Inferior parietal cortex (tissue), 1 donor: Measurements from ENCODE around the gene GTF2F1.
"Not testable (repeated sequence)": the region's sequence is repeated elsewhere in the genome, so short reads cannot be mapped to it uniquely, and the experiment has no call there.

Source experiments
- DNase-seq: peaks from one replicate; pipeline ENCODE4 v3.0.0-alpha.2; 2016; ENCODE audit errors: extremely low spot score

GTF2F1 gene

DNA sequence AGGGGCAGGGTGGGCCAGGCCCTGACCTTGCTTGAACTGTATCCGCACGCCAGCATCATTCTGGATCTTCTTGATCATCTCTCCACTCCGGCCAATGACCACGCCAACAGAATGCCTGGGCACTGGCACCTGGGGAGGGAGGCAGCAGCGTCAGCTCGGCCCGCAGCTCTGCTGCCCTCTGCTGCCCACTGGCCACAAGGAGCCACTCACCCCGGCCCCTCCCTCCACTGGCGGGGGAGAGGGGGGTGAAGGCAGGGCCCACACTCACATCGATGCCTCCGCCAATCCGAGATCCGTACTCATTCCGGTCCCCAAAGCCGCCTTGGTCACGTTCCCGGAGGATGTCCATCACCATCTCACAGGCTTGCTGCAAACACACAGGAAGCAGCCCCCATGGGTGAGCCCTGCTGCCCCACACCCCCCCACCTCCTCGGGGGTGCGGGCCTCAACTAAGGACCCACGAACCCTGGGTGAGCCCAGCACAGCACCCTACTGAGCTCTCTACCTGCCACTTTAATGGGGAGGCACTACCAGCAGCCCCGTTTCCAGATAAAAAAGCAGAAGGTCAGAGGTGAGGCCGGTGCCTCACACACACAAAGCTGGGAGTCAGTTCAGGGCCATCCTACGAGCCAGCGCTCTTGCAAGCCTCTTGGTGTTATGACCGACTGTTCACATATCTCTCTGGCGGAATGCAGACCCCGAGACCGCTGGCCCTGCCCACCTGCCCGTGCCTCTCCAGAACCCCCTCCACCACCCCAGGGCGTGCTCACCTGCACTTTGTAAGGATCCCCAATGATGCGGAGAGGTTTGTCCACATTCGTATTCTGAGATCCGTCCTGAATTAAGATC, 25.0 kb upstream of the GTF2F1 start:
- DNase-seq, result no peak

DNA sequence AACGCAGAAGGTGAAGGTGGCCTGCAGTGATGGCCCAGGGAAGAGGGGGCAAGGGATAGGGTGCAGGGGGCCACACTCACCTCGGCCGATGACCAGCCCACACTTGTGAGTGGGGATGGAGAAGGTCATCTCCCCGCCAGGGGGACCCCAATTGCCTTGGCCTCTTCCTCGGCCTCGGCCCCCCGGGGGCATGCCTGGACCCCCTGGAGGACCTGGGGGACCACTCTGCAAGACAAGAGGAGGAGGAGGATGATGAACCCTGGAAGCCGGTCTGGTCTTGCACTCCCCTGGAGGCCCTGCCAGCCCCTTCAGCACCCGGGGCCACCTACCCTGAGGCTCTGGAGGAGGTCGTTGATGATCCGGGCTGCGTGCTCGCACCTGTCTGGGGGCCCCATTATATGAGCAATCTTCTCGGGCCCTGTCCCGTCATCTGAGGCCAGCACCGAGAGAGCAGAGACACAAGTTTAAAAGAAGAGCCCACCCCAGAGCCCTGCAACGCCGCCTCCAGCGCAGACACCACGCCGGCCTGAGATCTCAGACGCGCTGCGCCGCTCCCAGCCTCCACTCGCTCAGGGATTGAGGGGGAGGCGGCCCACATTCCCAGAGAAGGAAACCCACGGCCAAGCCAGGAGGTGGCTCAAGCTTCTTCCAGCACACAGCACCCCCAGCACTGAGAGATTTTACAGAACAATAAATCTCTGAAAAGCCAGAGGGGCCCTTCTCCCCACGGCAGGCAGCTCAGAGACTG, 23.9 kb upstream of the GTF2F1 start:
- DNase-seq, result no peak

GRCh38 chr19:6415591-6416190, 22.7 kb upstream of the GTF2F1 start:
- no peak for DNase-seq

DNA sequence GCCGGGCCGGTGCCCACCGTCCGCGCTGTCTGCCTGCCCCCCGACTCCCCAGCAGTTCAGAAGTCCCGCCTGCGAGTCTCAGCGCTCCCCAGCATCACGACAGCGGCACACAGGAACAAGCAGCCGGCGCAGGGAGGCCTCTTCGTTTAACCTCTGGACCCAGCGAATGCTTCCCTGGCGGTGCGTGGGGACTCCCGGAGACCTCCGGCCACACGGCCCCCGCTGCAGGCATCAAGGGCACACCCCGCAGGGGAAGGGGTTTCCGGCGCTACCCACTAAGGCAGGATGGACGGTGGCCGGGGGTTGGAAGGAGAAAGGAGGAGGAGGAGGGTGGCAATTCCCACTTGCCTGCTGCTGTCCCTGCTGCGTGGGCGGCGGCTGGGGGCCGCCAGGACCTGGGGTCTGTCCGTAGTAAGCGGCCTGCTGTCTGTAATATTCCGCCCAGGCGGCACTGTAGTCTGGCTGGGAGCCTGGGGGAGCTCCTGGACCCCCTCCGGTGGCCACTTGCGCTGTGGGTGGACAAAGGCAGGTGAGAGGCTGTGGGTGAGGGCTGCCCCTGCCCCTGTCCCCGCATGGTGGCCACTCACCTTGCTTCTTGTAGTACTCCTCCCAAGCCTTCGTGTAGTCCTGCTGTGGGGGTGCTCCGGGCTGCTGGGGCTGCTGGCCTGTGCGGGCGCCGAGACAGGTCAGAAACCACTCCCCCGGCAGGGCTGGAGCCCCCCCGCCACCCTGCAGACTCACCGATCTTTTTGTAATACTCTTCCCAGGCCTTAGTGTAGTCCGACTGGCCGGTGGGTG, 22.0 kb upstream of the GTF2F1 start:
- no peak for DNase-seq

DNA sequence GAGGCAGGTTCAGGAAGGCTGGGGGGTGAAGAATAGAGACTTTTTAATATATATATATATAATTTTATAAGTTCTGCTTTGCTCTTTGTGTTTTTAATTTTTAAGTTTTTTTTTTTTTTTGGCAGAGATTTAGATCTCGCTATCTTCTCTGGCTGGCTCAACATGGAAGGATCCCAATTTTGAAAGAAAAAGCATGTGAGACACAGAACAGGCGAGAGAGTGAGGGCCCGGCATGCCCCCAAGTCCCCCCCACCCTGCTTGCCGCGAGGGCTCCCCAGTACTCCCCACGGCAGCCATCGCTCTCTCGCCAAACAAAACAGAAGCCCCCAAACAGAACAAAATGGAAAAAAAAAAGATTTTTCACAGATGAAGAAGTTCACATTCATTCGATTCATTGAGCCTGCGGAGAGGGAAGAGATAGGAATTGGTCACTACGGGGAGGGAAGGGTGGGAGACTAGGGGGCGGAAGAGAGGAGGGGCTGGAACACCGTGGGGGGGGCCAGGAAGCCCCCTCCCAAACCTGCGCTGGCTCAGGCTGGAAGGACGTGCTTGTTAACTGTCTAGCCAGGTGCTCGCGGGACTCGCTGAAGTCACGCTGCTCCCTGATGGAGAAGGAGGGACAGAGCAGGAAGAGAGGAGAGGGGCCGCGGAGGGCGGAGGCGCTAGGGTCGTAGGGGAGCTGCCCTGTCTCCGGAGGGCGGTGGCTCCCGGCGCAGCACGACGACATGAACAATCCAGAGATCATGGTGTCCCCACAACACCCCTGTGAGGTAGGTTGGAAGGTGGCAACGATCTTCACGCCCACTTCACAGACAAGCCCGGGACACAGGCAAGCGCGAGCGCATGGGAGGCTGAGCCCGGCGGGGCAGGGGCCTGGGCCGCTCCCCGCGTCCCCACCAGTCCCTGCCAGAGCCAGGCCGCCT, 21.0 kb upstream of the GTF2F1 start:
- no peak for DNase-seq

DNA sequence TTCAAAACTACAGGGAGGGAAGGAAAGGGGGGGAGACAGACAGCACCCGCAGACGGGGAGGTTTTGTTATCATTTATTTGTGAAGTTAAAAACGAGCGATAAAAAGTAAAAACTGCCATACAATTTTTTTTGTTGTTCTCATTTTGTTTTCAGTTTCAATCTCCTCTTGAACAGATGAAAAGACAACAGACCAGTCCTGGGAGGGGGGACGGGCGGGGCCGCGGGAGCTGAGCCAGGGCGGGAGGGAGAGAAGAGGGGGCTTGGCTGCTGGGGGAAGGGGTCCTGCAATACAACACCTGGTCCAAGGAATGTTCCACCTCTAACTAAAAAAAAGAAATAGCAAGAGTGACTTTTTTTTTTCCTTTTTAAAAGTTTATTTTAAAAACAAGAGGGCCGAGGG, 20.3 kb upstream of the GTF2F1 start:
- no peak for DNase-seq

DNA sequence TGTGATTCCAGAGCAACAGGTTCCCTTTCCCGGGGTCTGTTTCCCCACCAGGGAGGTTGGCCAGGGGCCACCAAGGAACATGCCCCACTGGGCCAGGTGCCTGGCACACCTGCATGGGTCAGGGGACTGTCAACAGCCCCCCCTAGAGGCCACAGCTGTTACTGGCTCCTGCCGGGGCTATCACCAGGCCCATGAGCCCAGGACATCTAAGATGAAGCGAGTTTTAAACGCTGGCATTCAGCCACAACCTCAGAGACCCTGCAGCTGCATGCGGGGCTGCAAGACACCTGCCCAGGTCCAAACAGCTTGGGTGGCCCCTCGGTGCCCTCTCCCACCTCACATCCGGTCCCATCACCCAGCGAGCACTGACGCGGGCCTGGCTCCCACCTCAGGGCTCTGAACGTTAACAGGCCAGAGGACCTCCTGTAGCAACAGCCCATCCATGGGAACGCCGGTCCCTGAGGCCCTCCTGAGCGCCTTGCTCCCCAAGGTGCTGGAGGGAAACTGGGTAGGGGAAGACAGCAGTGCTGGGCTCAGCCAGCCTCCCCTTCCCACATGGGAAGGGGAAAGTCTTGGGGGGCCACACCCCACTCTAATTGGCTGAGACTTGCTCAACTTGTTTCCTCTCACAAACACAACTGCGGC, 19.6 kb upstream of the GTF2F1 start:
- no peak for DNase-seq

- no peak for DNase-seq
Observed at GRCh38 chr19:6412061-6412446, 19.1 kb upstream of the GTF2F1 start.

- DNase-seq, result no peak
Observed at GRCh38 chr19:6409346-6409745, 16.4 kb upstream of the GTF2F1 start.

DNA sequence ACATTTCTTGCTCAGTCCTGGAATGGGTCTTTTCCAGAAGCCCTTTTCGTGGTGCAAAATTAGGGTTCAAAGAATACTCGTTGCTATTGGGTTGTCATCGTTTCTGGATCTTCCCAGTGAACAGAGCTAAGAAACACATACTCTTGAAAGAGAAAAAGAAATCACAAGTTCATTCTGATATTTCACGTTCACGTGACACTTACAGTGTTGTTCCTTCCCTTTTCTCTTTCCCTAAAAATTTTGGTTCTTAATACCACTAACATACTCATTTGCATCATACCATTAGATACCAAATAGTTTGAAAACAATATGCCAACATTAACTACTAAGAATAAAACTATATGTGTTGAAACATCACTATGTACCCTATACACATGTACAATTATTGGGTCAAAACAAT, 13.4 kb upstream of the GTF2F1 start:
- DNase-seq, result no peak

DNA sequence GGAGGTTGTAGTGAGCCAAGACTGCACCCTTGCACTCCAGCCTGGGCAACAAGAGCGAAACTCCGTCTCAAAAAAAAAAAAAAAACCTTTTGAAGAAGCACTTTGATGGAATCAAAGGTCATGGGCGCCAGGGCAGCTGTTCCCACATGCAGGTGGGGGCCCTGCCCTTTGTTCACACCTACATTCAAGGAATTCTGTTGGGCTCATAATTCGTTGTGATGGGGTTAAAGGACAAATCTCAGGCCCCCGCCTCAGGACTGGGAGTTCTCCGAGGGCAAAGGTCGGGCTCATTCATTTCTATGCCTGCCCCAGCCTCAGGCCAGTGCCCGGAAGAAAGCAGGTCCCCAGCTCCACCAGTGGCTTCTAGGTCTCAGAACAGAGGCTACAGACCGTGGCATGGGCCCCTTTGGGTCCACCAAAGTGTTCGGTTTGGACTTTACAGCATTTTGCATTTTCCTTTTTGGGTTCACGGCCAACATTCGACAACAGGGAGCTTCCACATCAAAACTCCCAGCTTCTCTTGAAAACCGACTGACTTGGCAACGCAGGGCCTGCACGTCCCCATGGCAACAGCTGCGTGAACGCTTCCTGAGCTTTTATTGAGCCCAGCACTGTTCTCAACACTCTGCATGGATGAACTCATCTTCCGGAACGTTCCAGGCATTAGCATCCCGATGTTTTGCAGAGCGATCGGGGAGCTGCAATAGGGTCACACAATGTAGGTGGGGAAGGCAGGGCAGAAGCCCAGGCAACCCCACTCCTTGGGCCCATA, 10.1 kb upstream of the GTF2F1 start:
- peak; percentile 81 for DNase-seq

DNA sequence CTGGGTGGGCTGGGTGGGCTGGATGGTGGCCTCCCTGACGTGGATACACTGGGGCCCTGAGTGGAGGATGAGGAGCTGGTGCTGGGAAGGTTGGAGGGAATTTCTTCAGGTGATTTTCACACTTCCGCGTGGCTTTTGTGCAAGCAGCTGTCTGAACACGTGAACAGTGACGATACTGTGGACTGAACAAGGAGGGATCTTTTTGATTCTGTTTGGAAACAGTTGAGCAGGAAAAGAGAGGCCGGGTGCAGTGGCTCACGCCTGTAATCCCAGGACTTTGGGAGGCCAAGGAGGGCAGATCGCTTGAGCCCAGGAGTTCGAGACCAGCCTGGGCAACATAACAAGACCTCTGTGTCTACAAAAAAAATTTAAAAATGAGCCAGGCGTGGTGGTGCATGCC, 9.1 kb upstream of the GTF2F1 start:
- no peak for DNase-seq

GRCh38 chr19:6400062-6400944, 7.3 kb upstream of the GTF2F1 start:
- DNase-seq, result not testable (repeated sequence)

- DNase-seq, result no peak
Observed at GRCh38 chr19:6396305-6396704, 3.3 kb upstream of the GTF2F1 start.

DNA sequence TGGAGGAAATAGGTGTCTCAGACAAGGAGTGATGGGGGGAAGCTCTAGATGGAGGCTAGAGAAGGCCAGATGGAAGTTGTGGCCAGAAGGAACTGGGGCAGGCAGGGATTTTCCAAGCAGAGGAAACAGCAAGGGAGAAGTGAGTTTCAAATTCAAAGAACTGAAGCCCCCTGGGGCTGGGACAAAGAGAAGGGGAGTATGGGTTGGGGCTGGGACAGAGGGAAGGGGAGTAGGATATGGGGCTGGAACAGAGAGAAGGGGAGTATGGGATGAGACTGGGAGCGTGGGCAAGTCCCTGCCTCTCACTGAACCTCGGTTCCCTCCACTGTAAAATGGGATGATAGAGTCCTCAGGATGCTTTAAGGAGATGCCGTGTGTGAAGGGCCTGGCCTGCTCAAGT, 1.9 kb upstream of the GTF2F1 start:
- no peak for DNase-seq

- no peak for DNase-seq
Observed at GRCh38 chr19:6393983-6394412, 1.0 kb upstream of the GTF2F1 start.

GRCh38 chr19:6392221-6393073, 517 bp downstream of the GTF2F1 start:
- no peak for DNase-seq

GRCh38 chr19:6387372-6387771, 5.6 kb downstream of the GTF2F1 start:
- no peak for DNase-seq
